GM21717 (cell line): ENCODE measurements around the gene TTC32.

Experiments used
- ATAC-seq: cut with Tn5 transposase; IDR thresholded peaks from one replicate; pipeline ENCODE4 v1.9.1; 2021; ENCODE audit warnings: mild to moderate bottlenecking, moderate library complexity; ENCODE audit not compliant: unreplicated experiment

TTC32 gene

DNA sequence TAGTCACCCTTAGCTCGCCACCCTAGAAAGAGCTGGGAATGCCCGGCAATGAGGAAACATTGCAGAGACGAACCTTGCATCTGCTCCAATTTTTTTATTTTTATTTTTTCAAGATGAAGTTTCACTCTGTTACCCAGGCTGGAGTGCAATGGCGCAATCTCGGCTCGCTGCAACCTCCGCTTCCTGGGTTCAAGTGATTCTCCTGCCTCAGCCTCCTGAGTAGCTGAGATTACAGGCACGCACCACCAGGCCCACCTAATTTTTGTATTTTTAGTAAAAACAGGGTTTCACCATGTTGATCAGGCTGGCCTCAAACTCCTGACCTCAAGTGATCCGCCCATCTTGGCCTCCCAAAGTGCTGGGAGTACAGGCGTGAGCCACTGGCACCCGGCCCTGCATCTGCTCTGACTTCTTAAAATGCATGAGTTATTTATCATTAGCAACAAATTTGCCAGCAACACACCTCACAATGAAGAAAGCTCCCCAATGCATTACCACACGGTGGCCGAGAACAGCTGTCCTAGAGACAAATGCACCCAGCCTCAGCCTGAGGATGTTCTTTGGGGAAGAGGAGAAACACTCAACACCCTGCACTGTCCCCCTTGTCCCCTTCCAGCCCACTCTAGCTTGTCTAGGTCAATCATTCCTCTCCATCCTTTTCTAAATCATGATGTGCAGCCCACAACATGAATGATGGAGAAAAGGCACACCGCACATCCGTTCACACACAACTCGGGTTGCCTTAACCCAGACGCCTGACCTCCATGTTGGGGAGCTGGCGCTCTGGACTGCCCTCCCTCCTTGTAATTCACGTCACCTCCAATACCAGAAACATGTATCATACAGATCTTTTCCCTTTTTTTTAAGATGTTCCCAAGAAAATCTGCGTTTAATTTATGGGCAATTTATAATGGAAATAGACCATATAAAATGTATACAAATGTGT, 46.9 kb downstream of the TTC32 start:
- no peak for ATAC-seq

GRCh38 chr2:19851116-19851695, 50.6 kb downstream of the TTC32 start:
- ATAC-seq, result no peak

DNA sequence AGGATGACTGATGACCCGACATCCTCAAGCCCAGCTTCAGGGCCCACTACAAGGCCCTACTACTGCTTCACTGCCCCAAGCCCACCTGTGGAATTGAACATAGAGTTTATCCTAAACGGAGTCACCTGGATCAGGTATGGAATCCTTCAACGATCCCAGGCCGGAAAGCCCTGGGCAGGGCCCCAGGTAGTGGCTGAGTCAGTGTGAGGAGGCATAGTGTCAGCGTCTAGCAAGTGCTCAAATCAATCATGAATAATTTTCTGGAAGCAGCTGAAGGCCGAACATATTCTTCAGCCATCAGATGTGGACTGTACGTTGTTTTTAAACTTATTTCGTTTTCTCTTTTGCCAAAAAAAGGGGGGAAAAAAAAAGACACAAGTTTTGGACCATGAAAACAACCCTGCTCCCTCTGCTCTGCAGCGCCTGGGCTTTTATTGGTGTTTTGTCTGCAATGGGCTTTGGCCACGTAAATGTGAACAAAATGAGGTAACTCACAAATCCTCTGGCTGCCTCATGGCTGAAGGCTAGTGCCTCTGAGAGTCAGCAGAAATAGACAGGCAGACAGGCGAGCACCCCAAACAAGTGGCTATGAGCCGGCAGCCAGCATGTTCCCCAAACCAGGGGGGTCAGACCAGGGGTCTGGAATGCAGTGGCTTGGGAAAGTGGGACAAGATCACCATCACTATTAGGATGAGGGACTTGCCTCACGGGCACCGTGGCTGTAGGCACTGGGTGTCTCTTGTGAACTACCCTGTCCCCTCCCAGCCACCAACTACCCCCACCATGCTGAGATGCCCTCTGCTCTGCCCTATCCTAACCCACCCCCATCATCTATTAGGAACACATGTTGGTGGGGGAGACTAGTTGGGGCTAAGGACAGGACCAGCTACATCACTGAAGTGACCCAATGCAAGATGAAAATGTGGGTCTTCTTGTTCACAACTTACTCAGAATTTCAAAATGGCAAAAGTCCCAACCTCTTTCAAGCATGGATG, 51.4 kb downstream of the TTC32 start:
- no peak for ATAC-seq

DNA sequence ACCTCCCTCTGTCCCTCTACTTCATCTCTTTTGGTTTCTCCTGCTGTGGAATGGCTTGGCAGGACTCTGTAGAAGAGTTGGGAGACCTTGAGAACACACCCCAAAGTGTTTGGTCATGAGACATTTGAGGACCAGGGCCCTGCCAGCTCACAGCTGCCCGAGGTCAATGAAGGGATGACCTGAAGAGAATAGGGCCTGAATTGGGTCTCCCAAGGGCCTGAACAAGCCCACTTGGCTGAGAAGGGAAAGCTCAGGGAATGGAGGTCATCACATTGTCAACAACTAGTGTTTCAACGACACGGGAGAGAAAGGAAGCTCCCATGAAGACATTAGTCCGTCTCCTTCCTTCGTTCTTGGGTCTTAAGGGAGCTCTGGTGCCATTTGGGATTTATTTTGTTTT, 52.8 kb downstream of the TTC32 start:
- no peak for ATAC-seq

DNA sequence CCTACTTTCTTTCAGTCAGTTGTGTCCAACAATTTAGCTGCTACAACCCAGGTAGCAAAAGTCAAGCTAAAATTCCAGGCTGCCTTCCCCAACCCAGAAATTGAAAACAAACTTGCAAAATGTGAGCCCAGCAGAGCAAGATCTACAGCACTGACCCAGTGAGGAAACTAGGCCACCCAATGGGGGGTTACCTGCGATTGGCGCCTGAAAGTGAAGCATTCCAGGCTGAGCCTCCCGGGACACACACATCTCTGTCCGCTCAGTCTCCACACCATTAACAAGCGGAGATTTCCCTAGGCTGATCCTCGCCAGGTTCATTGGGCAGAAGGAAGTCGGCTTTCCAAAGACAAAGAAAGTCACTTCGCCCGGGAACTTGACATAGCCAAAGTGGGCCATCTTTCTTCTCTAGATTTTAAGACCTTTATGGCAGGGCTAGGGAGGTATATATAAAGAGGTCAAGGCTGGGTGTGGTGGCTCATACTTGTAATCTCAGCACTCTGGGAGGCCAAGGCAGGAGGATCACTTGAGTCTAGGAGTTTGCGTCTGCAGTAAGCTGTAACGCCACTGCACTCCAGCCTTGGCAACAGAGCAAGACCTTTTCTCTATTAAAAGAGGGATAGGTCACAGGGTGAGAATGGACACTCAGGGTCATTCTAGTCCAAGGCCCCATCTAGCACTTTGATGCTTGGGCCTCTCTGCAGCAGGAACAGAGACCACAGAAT, 53.6 kb downstream of the TTC32 start:
- no peak for ATAC-seq

DNA sequence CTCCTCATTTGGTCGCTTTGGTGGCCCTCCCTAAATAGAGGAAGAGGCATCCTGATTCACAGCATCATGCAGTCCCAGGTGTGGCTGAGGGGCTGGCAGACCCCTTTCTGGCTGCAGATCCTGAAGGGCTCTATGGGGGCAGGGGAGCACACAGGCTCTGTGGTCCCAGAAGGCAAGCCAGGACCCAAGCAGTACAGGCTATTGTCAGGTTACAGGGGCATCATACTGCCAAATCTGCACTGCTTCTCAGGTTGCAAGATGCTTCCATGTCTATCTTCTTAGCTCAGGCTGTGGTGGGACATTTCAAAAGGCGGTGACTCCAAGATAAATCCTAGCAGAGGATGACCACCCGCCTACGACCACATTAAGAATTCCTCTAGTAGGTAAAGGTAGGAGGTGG, 54.3 kb downstream of the TTC32 start:
- no peak for ATAC-seq
